ENCODE data around the gene GALNT17. TPM values are rescaled to one million over a fixed set of nuclear protein-coding genes. Genes with fewer than 3 reads are reported as not detected.
"Not testable (repeated sequence)": the region's sequence is repeated elsewhere in the genome, so short reads cannot be mapped to it uniquely, and the experiment has no call there.

Gene GALNT17
- total RNA-seq, 1 donor: 0.18 TPM

DNA sequence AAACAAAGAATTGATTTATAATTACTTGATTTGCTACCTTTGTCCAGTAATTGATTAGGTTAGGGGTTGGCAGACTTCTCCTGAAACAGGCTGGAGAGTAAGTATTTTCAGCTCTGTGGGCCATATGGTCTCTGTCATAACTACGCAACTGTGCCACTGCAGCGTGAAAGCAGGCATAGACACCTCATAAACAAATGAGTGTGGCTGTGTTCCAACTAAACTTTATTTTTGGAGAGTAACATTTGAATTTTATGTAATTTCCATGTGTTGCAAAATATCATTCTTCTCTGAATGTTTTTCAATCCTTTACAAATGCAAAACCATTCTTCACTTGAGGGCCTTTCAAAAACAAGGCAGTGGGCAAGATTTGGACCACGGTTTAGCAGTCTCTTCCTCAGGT is 76.9 kb downstream of the GALNT17 start:
- H3K4me3 ChIP-seq (ENCODE audit: low read depth, low read length): no peak overlapping the region
- DNase-seq (ENCODE audit: low read depth): no peak
- TF ChIP-seq, protein P1, sequence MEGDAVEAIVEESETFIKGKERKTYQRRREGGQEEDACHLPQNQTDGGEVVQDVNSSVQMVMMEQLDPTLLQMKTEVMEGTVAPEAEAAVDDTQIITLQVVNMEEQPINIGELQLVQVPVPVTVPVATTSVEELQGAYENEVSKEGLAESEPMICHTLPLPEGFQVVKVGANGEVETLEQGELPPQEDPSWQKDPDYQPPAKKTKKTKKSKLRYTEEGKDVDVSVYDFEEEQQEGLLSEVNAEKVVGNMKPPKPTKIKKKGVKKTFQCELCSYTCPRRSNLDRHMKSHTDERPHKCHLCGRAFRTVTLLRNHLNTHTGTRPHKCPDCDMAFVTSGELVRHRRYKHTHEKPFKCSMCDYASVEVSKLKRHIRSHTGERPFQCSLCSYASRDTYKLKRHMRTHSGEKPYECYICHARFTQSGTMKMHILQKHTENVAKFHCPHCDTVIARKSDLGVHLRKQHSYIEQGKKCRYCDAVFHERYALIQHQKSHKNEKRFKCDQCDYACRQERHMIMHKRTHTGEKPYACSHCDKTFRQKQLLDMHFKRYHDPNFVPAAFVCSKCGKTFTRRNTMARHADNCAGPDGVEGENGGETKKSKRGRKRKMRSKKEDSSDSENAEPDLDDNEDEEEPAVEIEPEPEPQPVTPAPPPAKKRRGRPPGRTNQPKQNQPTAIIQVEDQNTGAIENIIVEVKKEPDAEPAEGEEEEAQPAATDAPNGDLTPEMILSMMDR (IDR thresholded peaks at IDR 0.05; ENCODE audit: insufficient read depth, low read length): no peak

- not testable (repeated sequence) for H3K4me3 ChIP-seq (ENCODE audit: low read depth, low read length); DNase-seq (ENCODE audit: low read depth)
Measured at GRCh38 chr7:71209484-71209883, 77.5 kb downstream of the GALNT17 start.

DNA sequence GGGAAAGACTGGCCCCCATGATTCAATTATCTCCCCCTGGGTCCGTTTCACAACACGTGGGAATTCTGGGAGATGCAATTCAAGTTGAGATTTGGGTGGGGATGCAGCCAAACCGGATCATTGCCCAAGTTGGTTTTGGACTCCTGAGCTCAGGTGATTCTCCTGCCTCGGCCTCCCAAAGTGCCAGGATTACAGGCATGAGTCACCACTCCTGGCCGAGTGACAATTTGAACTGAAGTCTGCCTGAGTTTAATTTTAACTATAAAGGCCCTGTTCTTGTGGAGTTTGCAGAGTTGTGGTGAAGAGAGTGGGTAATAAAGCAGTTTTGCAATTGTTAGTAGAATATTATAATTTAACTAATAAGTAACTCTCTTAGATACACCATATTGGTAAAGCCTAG is 78.3 kb downstream of the GALNT17 start:
- DNase-seq (ENCODE audit: low read depth): no peak
- H3K4me3 ChIP-seq (ENCODE audit: low read depth, low read length): no peak overlapping the region
- TF ChIP-seq, protein P1 (IDR thresholded peaks at IDR 0.05; ENCODE audit: insufficient read depth, low read length): no peak

DNA sequence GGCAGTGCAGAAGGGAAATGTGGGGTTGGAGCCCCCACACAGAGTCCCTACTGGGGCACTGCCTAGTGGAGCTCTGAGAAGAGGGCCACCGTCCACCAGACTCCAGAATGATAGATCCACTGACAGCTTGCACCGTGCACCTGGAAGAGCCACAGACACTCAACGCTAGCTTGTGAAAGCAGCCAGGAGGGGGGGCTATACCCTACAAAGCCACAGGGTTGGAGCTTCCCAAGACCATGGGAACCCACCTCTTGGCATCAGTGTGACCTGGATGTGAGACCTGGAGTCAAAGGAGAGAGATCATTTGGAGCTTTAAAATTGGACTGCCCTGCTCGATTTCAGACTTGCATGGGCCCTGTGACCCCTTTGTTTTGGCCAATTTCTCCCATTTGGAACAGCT is 80.5 kb downstream of the GALNT17 start:
- not testable (repeated sequence) for DNase-seq (ENCODE audit: low read depth); H3K4me3 ChIP-seq (ENCODE audit: low read depth, low read length)

GRCh38 chr7:71216211-71216610 is 84.3 kb downstream of the GALNT17 start:
- TF ChIP-seq, protein P1 (IDR thresholded peaks at IDR 0.05; ENCODE audit: insufficient read depth, low read length): no peak
- DNase-seq (ENCODE audit: low read depth): no peak

DNA sequence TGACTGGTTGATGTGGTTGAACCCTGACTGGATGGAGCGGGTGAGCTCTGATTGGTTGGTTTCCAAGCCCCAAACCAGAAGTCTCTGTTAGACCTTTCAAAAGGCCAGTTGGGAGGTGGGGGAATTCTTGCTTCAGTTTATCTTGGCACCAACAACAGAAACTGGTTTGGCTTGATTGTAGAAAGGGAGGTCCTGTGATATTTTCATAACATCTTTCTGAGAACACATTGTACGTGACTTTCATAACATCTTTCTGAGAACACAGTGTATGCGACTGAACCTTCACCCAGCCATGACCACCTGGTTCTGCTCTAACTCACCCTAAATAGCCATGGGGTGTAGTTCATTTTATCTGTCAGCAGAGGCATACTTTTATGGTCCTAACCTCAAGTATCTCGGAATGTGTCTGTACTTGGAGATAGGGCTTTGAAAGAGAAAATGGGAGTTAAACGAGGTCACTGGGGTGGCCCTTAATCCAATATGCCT is 88.3 kb downstream of the GALNT17 start:
- H3K4me3 ChIP-seq (ENCODE audit: low read depth, low read length): no peak overlapping the region
- DNase-seq (ENCODE audit: low read depth): no peak
- TF ChIP-seq, protein P1 (IDR thresholded peaks at IDR 0.05; ENCODE audit: insufficient read depth, low read length): no peak

More at GRCh38 chr7:71216211-71216610, 84.3 kb downstream of the GALNT17 start:
- H3K4me3 ChIP-seq (ENCODE audit: low read depth, low read length): no peak overlapping the region

DNA sequence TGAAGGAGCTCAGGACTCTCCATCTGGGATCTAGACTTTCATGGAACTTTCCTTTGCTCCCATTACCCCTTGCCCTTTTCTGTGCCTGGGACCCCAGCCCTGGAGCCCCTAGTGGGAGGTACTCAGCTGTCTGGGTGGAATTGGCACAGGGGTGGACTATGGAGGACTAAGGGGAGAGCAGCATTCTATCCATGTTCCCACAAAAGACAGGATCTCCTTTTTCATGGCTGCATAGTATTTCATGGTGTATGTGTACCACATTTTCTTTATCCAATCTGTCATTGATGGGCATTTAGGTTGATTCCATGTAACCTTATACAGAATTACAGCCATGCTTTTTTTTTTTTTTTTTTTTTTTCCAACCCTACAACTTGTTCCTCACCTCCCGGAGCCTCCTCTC is 89.1 kb downstream of the GALNT17 start:
- TF ChIP-seq, protein P1 (IDR thresholded peaks at IDR 0.05; ENCODE audit: insufficient read depth, low read length): no peak
- H3K4me3 ChIP-seq (ENCODE audit: low read depth, low read length): no peak overlapping the region
- no peak for DNase-seq (ENCODE audit: low read depth)

- no peak overlapping the region for H3K4me3 ChIP-seq (ENCODE audit: low read depth, low read length)
- DNase-seq (ENCODE audit: low read depth): no peak
- TF ChIP-seq, protein P1 (IDR thresholded peaks at IDR 0.05; ENCODE audit: insufficient read depth, low read length): no peak
Measured at GRCh38 chr7:71221549-71221948, 89.6 kb downstream of the GALNT17 start.

All from fibroblast of the aortic adventitia (primary cell).